HEK293 (cell line): ENCODE data around the gene METTL24.

ENCODE experiments used
- CTCF ChIA-PET: fragments of 350-600 bp; formaldehyde crosslinking; extraction: SDS; loops from one replicate; lab custom pipeline; 2021; ENCODE audit warnings: antibody characterized with exemption; lab: Yijun Ruan, JAX
- POLR2A ChIA-PET: fragments of 300-600 bp; formaldehyde crosslinking; extraction: SDS; loops from one replicate; lab custom pipeline; 2020; ENCODE audit warnings: antibody characterized with exemption, inconsistent platforms; lab: Yijun Ruan, JAX
- H3K27ac ChIP-seq: fragments of 200-500 bp; sonication (Bioruptor generic); 2 replicates; pipeline ENCODE4 v1.5.1; 2014; ENCODE audit warnings: low read depth, low read length, control low read depth, inconsistent platforms; ENCODE audit errors: extremely low read depth
- H3K36me3 ChIP-seq, 2 experiments: fragments of 200-500 bp in 1 of 2; sonication (Bioruptor generic) in 1 of 2; 1 replicate in 1 of 2; 2 replicates in 1 of 2; pipeline ENCODE4 v1.5.1; 2014 to 2017; ENCODE audit warnings: inconsistent platforms in 2 of 2, low read length in 2 of 2; ENCODE audit not compliant: control insufficient read depth in 2 of 2, insufficient read depth in 1 of 2
- H3K4me1 ChIP-seq: fragments of 200-500 bp; sonication (Bioruptor generic); 2 replicates; pipeline ENCODE4 v1.5.1; 2014; ENCODE audit warnings: mild to moderate bottlenecking, low read length, inconsistent platforms; ENCODE audit not compliant: control insufficient read depth, insufficient read depth
- H3K4me3 ChIP-seq: 2 replicates; pipeline ENCODE4 v1.5.1; 2011; ENCODE audit warnings: low read depth, mild to moderate bottlenecking, control low read depth, low read length, moderate library complexity
- H3K9me3 ChIP-seq: fragments of 200-500 bp; sonication (Bioruptor generic); 2 replicates; pipeline ENCODE4 v1.5.1; 2014; ENCODE audit warnings: low read depth, low read length, inconsistent platforms; ENCODE audit not compliant: control insufficient read depth, insufficient read depth
- BCL6B ChIP-seq: fragments of 450-650 bp; formaldehyde crosslinking; IDR thresholded peaks from 2 replicates; pipeline ENCODE4 v1.5.1; 2017; ENCODE audit warnings: missing biosample characterization, missing genetic modification characterization
- CTCF ChIP-seq: fragments of 450-650 bp; formaldehyde crosslinking; IDR thresholded peaks from 2 replicates; pipeline ENCODE4 v1.5.1; 2016; ENCODE audit warnings: missing biosample characterization, missing genetic modification characterization
- RBAK ChIP-seq: fragments of 450-650 bp; formaldehyde crosslinking; IDR thresholded peaks from 2 replicates; pipeline ENCODE4 v1.5.1; 2016; ENCODE audit warnings: missing biosample characterization, missing genetic modification characterization
- REST ChIP-seq: fragments of 450-650 bp; formaldehyde crosslinking; IDR thresholded peaks from 2 replicates; pipeline ENCODE4 v1.5.1; 2016; ENCODE audit warnings: missing biosample characterization, missing genetic modification characterization
- SALL2 ChIP-seq: fragments of 450-650 bp; formaldehyde crosslinking; IDR thresholded peaks from 2 replicates; pipeline ENCODE4 v1.5.0; 2017; ENCODE audit warnings: missing biosample characterization, mild to moderate bottlenecking, missing genetic modification characterization, borderline replicate concordance
- YY1 ChIP-seq: fragments of 450-650 bp; formaldehyde crosslinking; IDR thresholded peaks from 2 replicates; pipeline ENCODE4 v1.5.1; 2018; ENCODE audit warnings: missing biosample characterization, missing genetic modification characterization
- ZEB2 ChIP-seq: fragments of 450-650 bp; formaldehyde crosslinking; IDR thresholded peaks from 2 replicates; pipeline ENCODE4 v1.5.1; 2016; ENCODE audit warnings: missing biosample characterization, missing genetic modification characterization
- ZFP41 ChIP-seq: fragments of 450-650 bp; formaldehyde crosslinking; IDR thresholded peaks from 2 replicates; pipeline ENCODE4 v1.5.1; 2016; ENCODE audit warnings: missing biosample characterization, missing genetic modification characterization, borderline replicate concordance
- ZNF132 ChIP-seq: fragments of 450-650 bp; formaldehyde crosslinking; IDR thresholded peaks from 2 replicates; pipeline ENCODE4 v1.5.1; 2017; ENCODE audit warnings: missing biosample characterization, missing genetic modification characterization, borderline replicate concordance
- ZNF133 ChIP-seq: fragments of 450-650 bp; formaldehyde crosslinking; IDR thresholded peaks from 2 replicates; pipeline ENCODE4 v1.5.1; 2016; ENCODE audit warnings: missing biosample characterization, missing genetic modification characterization
- ZNF239 ChIP-seq: fragments of 450-650 bp; formaldehyde crosslinking; IDR thresholded peaks from 2 replicates; pipeline ENCODE4 v1.5.1; 2016; ENCODE audit warnings: missing biosample characterization, missing genetic modification characterization
- ZNF24 ChIP-seq: fragments of 450-650 bp; formaldehyde crosslinking; IDR thresholded peaks from 2 replicates; pipeline ENCODE4 v1.5.1; 2016; ENCODE audit warnings: missing biosample characterization, missing genetic modification characterization
- ZNF274 ChIP-seq, 2 experiments: fragments of 200-500 bp in 1 of 2; fragments of 450-650 bp in 1 of 2; sonication (Bioruptor generic) in 1 of 2; formaldehyde crosslinking in 1 of 2; IDR thresholded peaks; 2 replicates each; pipeline versions ENCODE4 v1.5.1 to v1.6.1; 2014 to 2016; ENCODE audit warnings: borderline replicate concordance in 1 of 2, inconsistent platforms in 1 of 2, low read length in 1 of 2, missing biosample characterization in 1 of 2, missing genetic modification characterization in 1 of 2
- ZNF292 ChIP-seq: fragments of 450-650 bp; formaldehyde crosslinking; IDR thresholded peaks from 2 replicates; pipeline ENCODE4 v1.5.1; 2016; ENCODE audit warnings: low read depth, missing biosample characterization, missing genetic modification characterization, borderline replicate concordance
- ZNF600 ChIP-seq: fragments of 450-650 bp; formaldehyde crosslinking; IDR thresholded peaks from 2 replicates; pipeline ENCODE4 v1.5.1; 2016; ENCODE audit warnings: missing biosample characterization, missing genetic modification characterization
- ZNF626 ChIP-seq: fragments of 450-650 bp; sonication (Bioruptor Pico); formaldehyde crosslinking; IDR thresholded peaks from 2 replicates; pipeline ENCODE4 v1.5.1; 2018; ENCODE audit warnings: missing biosample characterization, missing genetic modification characterization, inconsistent platforms
- ZNF707 ChIP-seq: fragments of 450-650 bp; formaldehyde crosslinking; IDR thresholded peaks from 2 replicates; pipeline ENCODE4 v1.5.1; 2016; ENCODE audit warnings: missing biosample characterization, missing genetic modification characterization
- ZNF747 ChIP-seq: fragments of 450-650 bp; formaldehyde crosslinking; IDR thresholded peaks from 2 replicates; pipeline ENCODE4 v1.5.1; 2016; ENCODE audit warnings: missing biosample characterization, missing genetic modification characterization
- ZSCAN5A ChIP-seq: fragments of 450-650 bp; formaldehyde crosslinking; IDR thresholded peaks from 2 replicates; pipeline ENCODE4 v1.5.1; 2016; ENCODE audit warnings: missing biosample characterization, missing genetic modification characterization

Gene METTL24

GRCh38 chr6:110341663-110342596 is 16.2 kb downstream of the METTL24 start:
- ChIA-PET CTCF (interaction anchor here (0.6 to 2.5 kb wide), 15 partner anchors 9 to 169 kb away, joined by 3 to 23 read pairs (median 4); no protein-coding TSS in a partner anchor), POLR2A (interaction anchor here (1.3 kb wide), 1 partner anchor 163 kb away, joined by 7 read pairs; the partner anchor contains the start of gene WASF1)
- H3K27ac ChIP-seq = no peak overlapping the region
- TF ChIP-seq ZNF133 (tag by site-specific recombination) = peak; percentile 62
- no peak for TF ChIP-seq ZNF239
- no peak overlapping the region for H3K4me3 ChIP-seq
- H3K4me1 ChIP-seq = no peaks in the 10 kb centered on the region
- no peaks in the 10 kb centered on the region for H3K36me3 ChIP-seq
- H3K9me3 ChIP-seq = no peaks in the 10 kb centered on the region

- ChIA-PET POLR2A (interaction anchor here (1.3 kb wide), 1 partner anchor 162 kb away, joined by 7 read pairs; the partner anchor contains the start of gene WASF1), CTCF (interaction anchor here (0.7 to 2.5 kb wide), 11 partner anchors 12 to 159 kb away, joined by 3 to 23 read pairs (median 4); no protein-coding TSS in a partner anchor)
Measured at GRCh38 chr6:110341067-110341466, 17.1 kb downstream of the METTL24 start.

More at GRCh38 chr6:110341067-110341466, 17.1 kb downstream of the METTL24 start:
- Histone ChIP-seq H3K27ac (no peak overlapping the region), H3K9me3 (no peaks in the 10 kb centered on the region), H3K4me3 (no peak overlapping the region), H3K36me3 (no peaks in the 10 kb centered on the region), H3K4me1 (no peaks in the 10 kb centered on the region)
- TF ChIP-seq ZNF626 (tag by site-specific recombination) = no peak
- no peak for TF ChIP-seq CTCF (tag by site-specific recombination)
- TF ChIP-seq YY1 (tag by site-specific recombination) = no peak
- TF ChIP-seq ZNF292 (tag by site-specific recombination) = no peak
- TF ChIP-seq SALL2 (tag by site-specific recombination) = no peak
- no peak for TF ChIP-seq RBAK (tag by site-specific recombination)
- TF ChIP-seq ZNF707 = no peak
- no peak for TF ChIP-seq ZFP41 (tag by site-specific recombination)
- TF ChIP-seq ZSCAN5A = no peak
- TF ChIP-seq ZNF132 (tag by site-specific recombination) = no peak
- no peak for TF ChIP-seq ZNF274 (IDR thresholded peaks at IDR 0.05; ENCODE audit: low read length)
- no peak for TF ChIP-seq ZNF274 (tag by site-specific recombination; IDR thresholded peaks at IDR 0.05; ENCODE audit: borderline replicate concordance)
- TF ChIP-seq ZNF600 (tag by site-specific recombination) = no peak
- no peak for TF ChIP-seq BCL6B (tag by site-specific recombination)
- TF ChIP-seq REST = no peak
- TF ChIP-seq ZNF747 = no peak
- no peak for TF ChIP-seq ZNF24 (tag by site-specific recombination)
- TF ChIP-seq ZEB2 (tag by site-specific recombination) = no peak
